ENCODE data around the gene RPS6KA2.
"Not testable (repeated sequence)": the region's sequence is repeated elsewhere in the genome, so short reads cannot be mapped to it uniquely, and the experiment has no call there.

The RPS6KA2 gene

DNA sequence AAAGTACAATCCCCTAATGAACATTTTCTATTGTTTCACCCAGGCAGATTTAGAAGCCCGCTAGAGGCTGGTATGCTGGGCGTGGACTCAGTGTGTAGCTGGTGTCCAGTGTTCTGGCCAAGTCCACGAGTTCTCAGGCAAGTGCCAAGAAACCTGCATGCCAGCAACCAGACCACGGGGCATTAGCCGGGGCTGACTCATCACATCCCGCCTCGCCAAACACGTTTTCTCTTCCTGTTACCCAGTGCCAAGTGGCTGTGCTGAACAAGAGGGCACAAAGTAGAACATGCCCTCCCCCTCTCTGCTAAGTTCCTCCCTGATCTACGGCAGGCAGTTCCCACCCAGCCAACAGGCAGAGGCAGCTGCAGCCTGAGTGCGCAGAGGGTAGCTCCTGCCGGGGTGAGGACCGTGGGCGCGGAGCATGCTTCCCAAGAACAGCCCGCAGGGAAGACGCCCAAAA is 70.2 kb downstream of the RPS6KA2 start:
- no peak for DNase-seq (ENCODE audit: low read depth in 3 of 3, low spot score in 1 of 3)

DNA sequence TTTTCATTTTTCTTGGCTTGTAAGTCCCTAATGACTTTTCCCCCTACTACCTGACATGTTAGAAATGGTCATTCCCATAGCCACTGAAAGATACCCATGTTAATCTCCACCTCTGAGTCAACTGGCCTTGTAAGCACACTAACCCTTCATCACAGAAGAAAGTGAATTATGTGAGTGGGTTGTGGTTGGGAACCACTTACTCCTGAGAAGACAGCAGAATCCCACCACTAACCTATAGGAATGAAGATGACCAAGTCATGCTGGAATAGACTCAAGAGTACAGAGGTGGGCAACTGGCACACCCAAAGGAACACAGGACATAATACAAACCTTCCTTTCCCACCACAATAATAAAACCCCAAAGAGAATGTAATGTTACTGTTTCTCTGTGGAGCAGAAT is 70.7 kb downstream of the RPS6KA2 start:
- DNase-seq (ENCODE audit: low read depth in 3 of 3, low spot score in 1 of 3) = no peak

DNA sequence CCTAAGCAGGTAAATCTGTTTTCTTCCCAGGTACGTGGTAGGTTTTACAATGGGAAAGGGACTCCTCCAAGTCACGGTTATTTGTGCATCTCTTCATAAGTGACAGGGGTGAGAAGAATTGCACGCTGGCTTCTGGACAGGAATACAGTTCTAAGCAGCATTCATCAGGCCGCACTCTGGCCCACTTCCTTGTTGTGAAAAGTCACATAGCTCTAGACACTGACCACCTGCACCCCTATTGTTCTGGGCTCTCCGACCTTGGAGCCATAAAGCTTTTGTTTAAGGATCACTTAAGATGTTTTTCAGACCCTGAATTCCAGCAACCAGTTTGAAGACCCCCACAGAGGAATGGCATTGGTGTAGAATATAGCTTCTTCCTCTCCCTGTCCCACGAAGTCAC is 72.0 kb downstream of the RPS6KA2 start:
- no peak for DNase-seq (ENCODE audit: low read depth in 3 of 3, low spot score in 1 of 3)

DNA sequence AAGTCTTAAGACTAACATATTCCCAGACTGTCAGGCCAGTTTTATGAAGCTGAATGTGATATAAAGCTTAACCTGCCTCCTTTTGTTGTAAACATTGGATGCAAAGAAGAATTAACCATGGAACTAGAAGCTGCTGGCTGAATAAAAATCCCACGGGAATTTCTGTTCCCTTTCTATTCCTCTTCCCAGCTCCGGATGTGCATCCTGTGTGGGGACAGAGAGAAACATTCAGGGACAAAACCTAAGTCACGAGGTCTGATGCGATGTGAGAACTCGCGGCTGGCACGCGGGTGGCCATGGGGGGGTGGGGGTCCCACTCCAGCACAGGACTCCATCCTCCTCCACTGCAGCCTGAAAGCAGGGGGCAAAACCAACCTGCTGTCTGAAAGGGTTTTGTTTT is 72.7 kb downstream of the RPS6KA2 start:
- DNase-seq (ENCODE audit: low read depth in 3 of 3, low spot score in 1 of 3) = no peak

- DNase-seq (ENCODE audit: low read depth in 3 of 3, low spot score in 1 of 3) = no peak
Observed at GRCh38 chr6:166553563-166554271, 73.3 kb downstream of the RPS6KA2 start.

- no peak for DNase-seq (ENCODE audit: low read depth in 3 of 3, low spot score in 1 of 3)
Observed at GRCh38 chr6:166552600-166552999, 74.5 kb downstream of the RPS6KA2 start.

DNA sequence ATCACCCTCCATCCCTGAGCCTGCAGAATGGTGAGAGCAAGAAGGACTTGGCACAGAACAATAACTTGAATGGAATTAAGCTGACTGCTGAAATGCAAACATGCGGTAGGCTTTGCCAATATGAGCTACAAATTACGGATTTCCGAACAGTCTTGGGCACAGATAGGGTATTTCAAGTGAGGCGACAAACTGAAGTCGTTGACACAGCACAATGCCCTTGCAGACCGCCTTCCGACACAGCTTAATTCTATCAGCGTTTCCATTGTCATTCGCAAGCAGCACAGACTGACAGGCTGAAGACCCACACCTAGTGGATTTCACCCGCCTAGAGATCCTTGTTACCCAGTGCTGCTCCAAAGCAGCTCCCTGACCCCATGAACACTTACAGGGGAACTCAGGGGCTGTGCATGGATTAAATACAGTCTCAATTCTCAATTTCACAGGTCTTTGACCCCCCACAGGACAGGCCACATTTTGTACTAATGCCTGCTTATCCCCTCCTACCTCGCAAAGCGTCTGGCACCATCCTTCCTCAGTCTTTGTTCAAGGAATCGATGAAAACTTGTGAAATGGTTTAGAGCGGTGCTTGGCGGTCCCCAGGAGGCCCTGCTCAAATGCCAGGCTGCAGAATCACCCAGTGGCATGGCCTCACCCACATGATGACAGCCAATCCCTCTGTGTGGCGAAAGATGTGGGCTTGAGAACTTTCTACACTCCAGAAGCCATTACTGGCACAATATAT is 75.1 kb downstream of the RPS6KA2 start:
- no peak for DNase-seq (ENCODE audit: low read depth in 3 of 3, low spot score in 1 of 3)

DNA sequence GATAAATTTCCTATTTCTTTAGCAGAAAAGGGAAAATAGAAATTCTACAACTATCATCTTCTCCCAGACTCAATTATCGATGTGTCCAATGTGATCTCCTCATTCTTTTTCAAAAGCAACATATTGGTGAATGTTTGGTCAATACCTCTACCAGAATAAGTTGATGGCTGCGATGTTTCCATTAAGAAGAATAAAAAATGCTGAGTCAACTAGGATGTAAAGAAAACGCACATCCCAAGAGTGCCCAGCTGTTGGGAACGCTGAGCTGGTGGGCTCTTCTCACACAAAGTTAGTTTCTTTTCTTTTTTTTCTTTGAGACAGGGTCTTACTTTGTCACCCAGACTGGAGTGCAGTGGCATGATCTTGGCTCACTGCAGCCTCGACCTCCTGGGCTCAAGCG is 80.4 kb downstream of the RPS6KA2 start:
- DNase-seq (ENCODE audit: low read depth in 3 of 3, low spot score in 1 of 3) = no peak

DNA sequence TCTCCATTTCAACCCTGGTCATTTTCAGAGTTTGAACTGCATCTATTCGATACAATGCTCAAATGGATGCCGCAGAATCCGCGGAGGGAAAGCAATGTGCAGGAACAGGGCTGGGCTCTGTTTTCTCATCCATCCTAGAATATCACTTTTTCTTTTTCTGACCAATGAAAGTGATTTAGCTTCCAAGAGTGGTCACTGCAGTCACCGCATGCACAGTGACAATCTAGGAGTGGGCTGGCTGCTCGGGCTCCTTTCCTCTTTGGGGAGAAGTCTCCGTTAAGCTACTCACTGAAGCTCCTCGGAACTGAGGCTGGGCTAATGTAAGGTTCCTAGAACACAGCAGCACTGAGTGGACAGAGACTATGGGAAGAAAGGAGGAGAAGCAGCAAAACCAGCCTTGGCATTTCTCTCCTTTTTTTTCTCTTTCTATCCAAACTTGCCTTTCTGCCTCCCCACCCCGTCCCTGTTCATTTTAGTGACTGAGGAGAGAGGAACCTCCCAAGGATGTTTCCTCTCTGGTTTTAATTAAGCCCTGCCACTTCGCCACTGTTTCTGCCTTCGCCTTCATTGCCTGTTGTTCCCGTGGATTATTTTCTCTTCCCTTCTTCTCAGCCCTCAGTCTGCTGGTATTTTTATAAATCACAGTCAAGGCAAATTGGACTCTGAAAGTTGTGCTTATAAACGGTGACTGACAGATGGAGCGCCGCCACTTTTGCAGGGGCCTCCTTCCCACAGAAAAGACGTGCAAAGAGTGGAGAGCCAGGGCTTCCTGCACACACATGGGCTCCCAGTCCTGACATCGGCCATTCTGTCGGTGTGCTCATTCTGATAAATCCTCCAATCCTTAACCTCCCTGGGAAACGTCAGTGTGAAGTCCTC is 81.7 kb downstream of the RPS6KA2 start:
- no peak for DNase-seq (ENCODE audit: low read depth in 3 of 3, low spot score in 1 of 3)

DNA sequence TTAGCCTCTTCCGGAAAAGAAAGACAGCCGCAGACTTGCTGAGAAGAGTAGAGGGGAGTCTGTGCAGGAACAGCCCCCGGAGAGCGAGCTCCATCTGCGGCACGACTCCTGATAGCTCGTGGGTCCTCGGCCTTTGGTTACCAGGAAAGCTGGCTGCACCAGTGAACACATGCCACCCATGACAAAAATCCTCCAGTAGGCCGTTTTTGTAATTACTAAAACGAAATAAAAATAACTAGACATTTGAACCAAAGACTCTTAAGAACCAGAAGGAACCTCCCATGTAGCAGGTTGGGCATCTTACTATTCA is 82.8 kb downstream of the RPS6KA2 start:
- DNase-seq (ENCODE audit: low read depth in 3 of 3, low spot score in 1 of 3) = no peak

DNA sequence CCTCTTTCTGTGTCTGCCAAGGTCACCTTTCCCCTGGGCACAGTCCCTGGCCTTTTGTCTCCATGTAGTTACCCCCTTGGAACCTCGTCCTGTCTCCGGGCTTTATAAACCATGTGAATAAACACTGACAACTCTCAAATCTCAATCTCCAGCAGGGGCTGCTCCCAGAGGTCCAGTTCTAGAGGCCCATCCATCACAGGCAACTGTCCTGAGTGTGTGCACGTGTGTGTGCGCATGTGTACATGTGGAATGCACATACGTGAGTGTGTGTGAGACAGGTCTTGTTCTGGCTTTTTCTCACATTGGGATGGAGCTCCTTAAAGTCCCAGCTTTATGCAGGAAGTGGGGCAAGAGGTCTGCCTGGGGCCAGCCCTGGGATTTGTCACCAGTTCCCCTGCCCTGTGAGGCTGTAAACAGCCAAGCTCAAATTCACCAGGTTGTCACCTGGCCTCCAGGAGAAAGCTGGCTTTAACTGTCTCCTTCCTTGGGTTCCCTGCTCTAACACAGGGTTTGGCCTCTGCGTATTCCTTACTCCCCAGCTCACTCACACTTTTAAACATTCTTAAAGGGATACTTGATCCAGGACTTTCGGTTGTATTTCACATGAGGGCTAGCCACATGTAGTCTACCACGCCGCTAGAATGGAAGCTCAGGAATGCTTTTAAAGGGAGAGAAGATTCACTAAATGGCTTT is 83.3 kb downstream of the RPS6KA2 start:
- no peak for DNase-seq (ENCODE audit: low read depth in 3 of 3, low spot score in 1 of 3)

DNA sequence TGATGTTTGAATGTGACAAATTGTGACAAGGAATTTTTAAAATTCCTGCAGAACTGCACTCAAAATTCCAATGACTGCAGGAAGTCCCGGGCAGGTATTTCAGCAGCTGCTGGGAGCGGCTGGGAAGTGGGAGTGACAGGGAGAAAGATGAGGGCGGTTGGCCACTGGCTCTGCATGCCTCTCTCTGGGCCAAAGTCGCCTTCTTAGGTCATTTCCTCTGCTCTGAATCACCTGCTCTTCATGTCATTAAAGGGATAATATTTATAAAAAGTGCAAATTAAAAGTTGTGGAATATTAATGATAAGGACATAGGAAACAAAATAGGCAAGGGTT is 84.5 kb downstream of the RPS6KA2 start:
- DNase-seq (ENCODE audit: low read depth in 3 of 3, low spot score in 1 of 3) = no peak

DNA sequence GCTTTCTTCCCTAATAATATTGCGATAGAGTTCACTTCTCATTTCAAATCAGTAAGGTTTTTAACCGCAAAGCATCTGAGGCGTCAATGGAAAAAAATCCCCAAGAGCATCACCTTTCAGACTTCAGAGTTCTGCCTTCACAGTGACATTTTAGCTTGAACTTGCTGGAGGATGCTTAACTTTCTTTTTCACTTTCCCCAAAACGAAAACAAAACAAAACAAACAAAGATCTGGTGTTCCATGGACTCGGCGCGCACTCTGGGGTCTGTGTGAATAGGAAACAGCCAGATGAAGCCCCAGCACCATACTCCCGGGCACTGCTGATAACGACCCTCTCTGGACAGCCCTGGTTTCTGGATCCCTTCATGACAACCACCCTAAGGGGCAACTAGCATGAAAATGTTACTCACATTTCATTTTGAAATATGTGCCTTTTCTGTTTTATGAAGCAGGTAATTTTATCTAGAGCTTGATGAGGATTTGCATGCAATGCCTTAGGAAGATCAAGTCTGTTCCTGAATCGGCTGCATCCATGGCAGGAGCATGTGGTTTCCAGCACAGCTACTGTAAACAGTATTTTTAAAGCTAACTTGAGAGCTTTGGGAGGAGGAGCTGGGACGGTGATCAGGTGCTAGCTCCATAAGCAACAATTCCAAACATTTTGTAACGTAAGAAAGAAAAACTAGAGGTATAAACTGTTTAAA is 85.0 kb downstream of the RPS6KA2 start:
- no peak for DNase-seq (ENCODE audit: low read depth in 3 of 3, low spot score in 1 of 3)

DNA sequence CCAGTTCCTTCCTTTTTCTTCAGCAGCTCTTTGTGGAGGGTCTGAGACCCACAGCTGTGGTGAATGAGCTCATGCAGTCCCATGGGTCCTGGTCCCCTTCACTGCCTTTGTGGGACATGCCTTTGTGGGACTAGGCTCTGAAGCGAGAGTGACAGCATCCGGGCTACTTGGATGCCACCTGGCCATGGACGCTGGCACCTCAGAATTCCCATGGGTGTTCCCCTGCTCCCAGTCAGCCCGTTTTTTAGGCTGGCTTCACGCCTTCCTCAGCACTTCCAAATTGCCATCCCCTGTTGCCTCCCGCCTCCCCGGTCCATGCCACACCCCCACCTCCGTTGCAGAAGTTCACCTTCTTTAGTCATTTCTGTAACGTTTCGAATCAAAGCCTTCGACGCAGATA is 85.7 kb downstream of the RPS6KA2 start:
- DNase-seq (ENCODE audit: low read depth in 3 of 3, low spot score in 1 of 3) = no peak

GRCh38 chr6:166540631-166541331 is 86.3 kb downstream of the RPS6KA2 start:
- peak; percentile 8 to 33 (median 23) for DNase-seq (ENCODE audit: low read depth in 3 of 3, low spot score in 1 of 3)

- no peak for DNase-seq (ENCODE audit: low read depth in 3 of 3, low spot score in 1 of 3)
Observed at GRCh38 chr6:166539543-166539942, 87.5 kb downstream of the RPS6KA2 start.

DNA sequence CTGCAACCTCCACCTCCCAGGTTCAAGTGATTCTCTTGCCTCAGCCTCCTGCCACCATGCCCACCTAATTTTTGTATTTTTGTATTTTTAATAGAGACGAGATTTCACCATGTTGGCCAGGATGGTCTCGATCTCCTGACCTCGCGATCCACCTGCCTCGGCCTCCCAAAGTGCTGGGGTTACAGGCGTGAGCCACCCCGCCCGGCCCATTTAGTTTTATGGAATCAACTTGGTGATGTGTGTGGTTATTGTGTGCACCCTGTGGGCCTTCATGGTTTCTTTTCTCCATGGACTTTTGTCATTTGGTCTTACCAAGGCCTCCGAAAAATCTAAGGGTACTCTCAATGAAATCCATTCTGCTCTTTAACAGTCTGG is 88.1 kb downstream of the RPS6KA2 start:
- not testable (repeated sequence) for DNase-seq (ENCODE audit: low read depth in 3 of 3, low spot score in 1 of 3)

DNA sequence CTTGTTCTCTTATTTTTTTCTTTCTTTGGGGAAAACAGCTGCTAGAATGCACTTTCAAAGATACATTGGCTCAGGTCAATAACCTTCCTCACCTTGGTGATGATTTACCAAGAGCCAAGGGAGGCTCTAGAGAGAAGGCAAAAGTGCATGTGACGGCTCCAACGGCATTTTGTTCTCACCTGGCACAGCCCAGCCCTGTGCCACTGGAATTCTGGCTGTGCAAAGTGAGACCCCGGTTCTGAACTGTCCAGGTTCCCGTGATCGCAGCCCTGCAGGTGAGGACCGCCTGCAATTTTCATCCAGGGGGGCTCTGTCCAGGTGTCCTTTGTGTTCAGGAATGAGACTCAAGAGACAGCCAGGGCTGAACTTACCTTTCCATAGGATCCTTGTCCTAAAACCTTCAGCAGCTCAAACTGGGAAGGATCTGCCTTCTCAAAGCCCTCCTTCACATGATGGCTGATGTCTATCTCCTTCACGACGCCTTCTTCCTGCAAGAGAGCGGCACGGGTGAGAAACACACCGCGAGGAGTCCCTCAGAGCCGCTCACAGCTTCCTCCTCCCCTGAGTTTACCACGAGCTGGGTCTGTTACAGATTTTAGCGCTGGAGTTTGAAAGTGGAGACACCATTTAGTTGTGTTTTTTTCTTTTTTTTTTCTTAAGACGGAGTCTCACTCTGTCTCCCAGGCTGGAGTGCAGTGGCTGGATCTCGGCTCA is 88.6 kb downstream of the RPS6KA2 start:
- no peak for DNase-seq (ENCODE audit: low read depth in 3 of 3, low spot score in 1 of 3)

DNA sequence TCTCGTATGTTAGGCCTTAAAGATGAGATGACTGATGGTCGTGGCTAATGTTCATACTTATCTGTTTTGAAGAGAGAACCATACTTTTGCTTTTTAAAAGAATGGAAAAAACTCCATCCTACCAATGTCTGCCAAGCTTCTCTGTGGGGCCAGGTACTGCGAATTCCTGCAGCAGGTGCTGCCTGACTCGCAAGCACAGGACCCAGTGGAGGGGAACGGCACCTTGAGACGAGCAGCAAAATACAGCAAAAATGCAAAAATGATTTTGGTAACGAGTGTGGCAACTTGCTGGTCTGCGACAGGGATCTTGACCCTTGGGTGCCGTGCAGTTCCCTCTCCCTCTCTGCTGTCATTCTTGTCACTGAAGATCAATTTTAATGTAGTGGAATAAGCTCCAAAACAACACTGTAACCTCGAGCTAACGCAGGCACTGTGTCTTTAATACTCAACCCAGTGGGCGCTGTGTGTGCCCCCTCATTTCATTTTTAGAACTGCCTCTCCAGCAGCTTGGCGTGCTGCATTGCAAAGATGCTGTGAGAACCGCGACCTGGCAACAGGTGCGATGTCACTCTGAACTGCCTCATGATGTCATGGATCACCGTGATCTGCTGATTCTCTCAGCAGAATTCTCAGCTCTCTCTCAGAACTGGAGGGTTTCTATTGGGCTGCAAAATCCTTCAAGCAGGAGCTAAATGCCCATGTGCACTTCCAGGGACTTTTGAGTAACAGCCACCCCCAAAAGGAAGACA is 92.2 kb downstream of the RPS6KA2 start:
- no peak for DNase-seq (ENCODE audit: low read depth in 3 of 3, low spot score in 1 of 3)

All from stimulated activated CD4-positive, alpha-beta T cell treated with anti-CD3 and anti-CD28 coated beads, TNF-alpha, amount 100 ng/mL, for 1 hour (primary cell).